HEK293 (cell line): ENCODE results near the gene MAP2K6.

Experiments
- CTCF ChIA-PET: fragments of 350-600 bp; formaldehyde crosslinking; extraction: SDS; loops from one replicate; lab custom pipeline; 2021; ENCODE audit warnings: antibody characterized with exemption; lab: Yijun Ruan, JAX
- POLR2A ChIA-PET: fragments of 300-600 bp; formaldehyde crosslinking; extraction: SDS; loops from one replicate; lab custom pipeline; 2020; ENCODE audit warnings: antibody characterized with exemption, inconsistent platforms; lab: Yijun Ruan, JAX
- H3K27ac ChIP-seq: fragments of 200-500 bp; sonication (Bioruptor generic); 2 replicates; pipeline ENCODE4 v1.5.1; 2014; ENCODE audit warnings: low read depth, low read length, control low read depth, inconsistent platforms; ENCODE audit errors: extremely low read depth
- H3K36me3 ChIP-seq, 2 experiments: fragments of 200-500 bp in 1 of 2; sonication (Bioruptor generic) in 1 of 2; 1 replicate in 1 of 2; 2 replicates in 1 of 2; pipeline ENCODE4 v1.5.1; 2014 to 2017; ENCODE audit warnings: inconsistent platforms in 2 of 2, low read length in 2 of 2; ENCODE audit not compliant: control insufficient read depth in 2 of 2, insufficient read depth in 1 of 2
- H3K4me1 ChIP-seq: fragments of 200-500 bp; sonication (Bioruptor generic); 2 replicates; pipeline ENCODE4 v1.5.1; 2014; ENCODE audit warnings: mild to moderate bottlenecking, low read length, inconsistent platforms; ENCODE audit not compliant: control insufficient read depth, insufficient read depth
- H3K4me3 ChIP-seq: 2 replicates; pipeline ENCODE4 v1.5.1; 2011; ENCODE audit warnings: low read depth, mild to moderate bottlenecking, control low read depth, low read length, moderate library complexity
- H3K9me3 ChIP-seq: fragments of 200-500 bp; sonication (Bioruptor generic); 2 replicates; pipeline ENCODE4 v1.5.1; 2014; ENCODE audit warnings: low read depth, low read length, inconsistent platforms; ENCODE audit not compliant: control insufficient read depth, insufficient read depth
- FEZF1 ChIP-seq: fragments of 450-650 bp; formaldehyde crosslinking; IDR thresholded peaks from 2 replicates; pipeline ENCODE4 v1.5.1; 2016; ENCODE audit warnings: missing biosample characterization, missing genetic modification characterization
- GFI1B ChIP-seq: fragments of 450-650 bp; formaldehyde crosslinking; IDR thresholded peaks from 2 replicates; pipeline ENCODE4 v1.5.1; 2016; ENCODE audit warnings: missing biosample characterization, missing genetic modification characterization
- HIC1 ChIP-seq: fragments of 450-650 bp; formaldehyde crosslinking; IDR thresholded peaks from 2 replicates; pipeline ENCODE4 v1.5.1; 2016; ENCODE audit warnings: missing biosample characterization, missing genetic modification characterization
- KLF1 ChIP-seq: fragments of 450-650 bp; formaldehyde crosslinking; IDR thresholded peaks from 2 replicates; pipeline ENCODE4 v1.5.1; 2016; ENCODE audit warnings: missing biosample characterization, missing genetic modification characterization
- KLF7 ChIP-seq: fragments of 450-650 bp; formaldehyde crosslinking; IDR thresholded peaks from 2 replicates; pipeline ENCODE4 v1.5.1; 2016; ENCODE audit warnings: missing biosample characterization, missing genetic modification characterization, borderline replicate concordance
- OVOL3 ChIP-seq: fragments of 450-650 bp; formaldehyde crosslinking; IDR thresholded peaks from 2 replicates; pipeline ENCODE4 v1.5.1; 2016; ENCODE audit warnings: missing biosample characterization, missing genetic modification characterization
- YY2 ChIP-seq: fragments of 450-650 bp; formaldehyde crosslinking; IDR thresholded peaks from 2 replicates; pipeline ENCODE4 v1.5.1; 2016; ENCODE audit warnings: missing biosample characterization, missing genetic modification characterization
- ZBTB21 ChIP-seq: fragments of 450-650 bp; formaldehyde crosslinking; IDR thresholded peaks from 2 replicates; pipeline ENCODE4 v1.5.1; 2017; ENCODE audit warnings: missing biosample characterization, missing genetic modification characterization
- ZNF140 ChIP-seq: fragments of 450-650 bp; formaldehyde crosslinking; IDR thresholded peaks from 2 replicates; pipeline ENCODE4 v1.5.1; 2016; ENCODE audit warnings: missing biosample characterization, missing genetic modification characterization
- ZNF148 ChIP-seq: fragments of 450-650 bp; formaldehyde crosslinking; IDR thresholded peaks from 2 replicates; pipeline ENCODE4 v1.5.0; 2017; ENCODE audit warnings: missing biosample characterization, missing genetic modification characterization, borderline replicate concordance
- ZNF18 ChIP-seq: fragments of 450-650 bp; formaldehyde crosslinking; IDR thresholded peaks from 2 replicates; pipeline ENCODE4 v1.5.1; 2016; ENCODE audit warnings: missing biosample characterization, missing genetic modification characterization
- ZNF362 ChIP-seq: fragments of 450-650 bp; formaldehyde crosslinking; IDR thresholded peaks from 2 replicates; pipeline ENCODE4 v1.5.1; 2016; ENCODE audit warnings: missing biosample characterization, missing genetic modification characterization
- ZNF514 ChIP-seq: fragments of 450-650 bp; formaldehyde crosslinking; IDR thresholded peaks from 2 replicates; pipeline ENCODE4 v1.5.1; 2016; ENCODE audit warnings: missing biosample characterization, missing genetic modification characterization
- ZNF518A ChIP-seq: fragments of 450-650 bp; formaldehyde crosslinking; conservative IDR thresholded peaks from 2 replicates; pipeline ENCODE4 v1.5.1; 2016; ENCODE audit warnings: low read depth, missing biosample characterization, missing genetic modification characterization
- ZNF529 ChIP-seq: fragments of 450-650 bp; formaldehyde crosslinking; IDR thresholded peaks from 2 replicates; pipeline ENCODE4 v1.5.1; 2017; ENCODE audit warnings: missing genetic modification characterization, missing biosample characterization; ENCODE audit not compliant: insufficient replicate concordance
- ZNF558 ChIP-seq: fragments of 450-650 bp; formaldehyde crosslinking; IDR thresholded peaks from 2 replicates; pipeline ENCODE4 v1.5.1; 2016; ENCODE audit warnings: missing biosample characterization, missing genetic modification characterization
- ZNF654 ChIP-seq: fragments of 450-650 bp; formaldehyde crosslinking; IDR thresholded peaks from 2 replicates; pipeline ENCODE4 v1.5.1; 2016; ENCODE audit warnings: low read depth, missing biosample characterization, missing genetic modification characterization
- ZNF768 ChIP-seq: fragments of 450-650 bp; formaldehyde crosslinking; IDR thresholded peaks from 2 replicates; pipeline ENCODE4 v1.5.1; 2018; ENCODE audit warnings: missing biosample characterization, mild to moderate bottlenecking, missing genetic modification characterization
- ZSCAN4 ChIP-seq: fragments of 450-650 bp; formaldehyde crosslinking; IDR thresholded peaks from 2 replicates; pipeline ENCODE4 v1.5.1; 2017; ENCODE audit warnings: missing biosample characterization, missing genetic modification characterization

The MAP2K6 gene

GRCh38 chr17:69452664-69453260 lies 38.3 kb downstream of the MAP2K6 start (continued):
- no peak for TF ChIP-seq HIC1 (tag by site-specific recombination)
- TF ChIP-seq GFI1B (tag by site-specific recombination) = no peak
- TF ChIP-seq ZBTB21 (tag by site-specific recombination) = no peak
- no peak for TF ChIP-seq ZNF529

GRCh38 chr17:69454051-69454450 lies 39.6 kb downstream of the MAP2K6 start:
- TF ChIP-seq ZNF18 (tag by site-specific recombination) (no peak), YY2 (tag by site-specific recombination) (no peak)
- CTCF ChIA-PET = interaction anchor here (0.7 kb wide), 1 partner anchor 1169 kb away, joined by 5 read pairs; no protein-coding TSS in a partner anchor
- no peaks in the 10 kb centered on the region for H3K36me3 ChIP-seq
- H3K9me3 ChIP-seq = no peaks in the 10 kb centered on the region
- no peak overlapping the region for H3K27ac ChIP-seq
- no peak overlapping the region for H3K4me3 ChIP-seq
- H3K4me1 ChIP-seq = no peaks in the 10 kb centered on the region
- POLR2A ChIA-PET = no interaction called here

GRCh38 chr17:69455040-69455439 lies 40.5 kb downstream of the MAP2K6 start:
- CTCF ChIA-PET = interaction anchor here (0.5 to 0.6 kb wide), 2 partner anchors 15 to 633 kb away, joined by 3 read pairs; no protein-coding TSS in a partner anchor
- Histone ChIP-seq H3K4me1 (no peaks in the 10 kb centered on the region), H3K9me3 (no peaks in the 10 kb centered on the region), H3K36me3 (no peaks in the 10 kb centered on the region), H3K27ac (no peak overlapping the region), H3K4me3 (no peak overlapping the region)
- POLR2A ChIA-PET = interaction anchor here (0.7 kb wide), 1 partner anchor 126 kb away, joined by 4 read pairs; no protein-coding TSS in a partner anchor
- no peak for TF ChIP-seq ZNF558 (tag by site-specific recombination)
- TF ChIP-seq ZNF514 (tag by site-specific recombination) = no peak
- TF ChIP-seq ZBTB21 (tag by site-specific recombination) = no peak
- no peak for TF ChIP-seq KLF7 (tag by site-specific recombination)
- no peak for TF ChIP-seq ZNF654 (tag by site-specific recombination)
- TF ChIP-seq OVOL3 (tag by site-specific recombination) = no peak
- no peak for TF ChIP-seq KLF1 (tag by site-specific recombination)
- TF ChIP-seq ZNF362 (tag by site-specific recombination) = no peak
- TF ChIP-seq ZNF518A (tag by site-specific recombination) = no peak
- no peak for TF ChIP-seq ZNF140 (tag by site-specific recombination)
- TF ChIP-seq ZNF148 (tag by site-specific recombination) = no peak
- no peak for TF ChIP-seq ZNF768 (tag by site-specific recombination)
- TF ChIP-seq FEZF1 (tag by site-specific recombination) = no peak
- TF ChIP-seq ZSCAN4 (tag by site-specific recombination) = no peak
